GM21381 (cell line): ENCODE measurements around the gene SMCP.

Source experiments
- ATAC-seq: cut with Tn5 transposase; IDR thresholded peaks from one replicate; pipeline ENCODE4 v1.9.1; 2021; ENCODE audit warnings: mild to moderate bottlenecking, moderate library complexity; ENCODE audit not compliant: unreplicated experiment

Gene SMCP

DNA sequence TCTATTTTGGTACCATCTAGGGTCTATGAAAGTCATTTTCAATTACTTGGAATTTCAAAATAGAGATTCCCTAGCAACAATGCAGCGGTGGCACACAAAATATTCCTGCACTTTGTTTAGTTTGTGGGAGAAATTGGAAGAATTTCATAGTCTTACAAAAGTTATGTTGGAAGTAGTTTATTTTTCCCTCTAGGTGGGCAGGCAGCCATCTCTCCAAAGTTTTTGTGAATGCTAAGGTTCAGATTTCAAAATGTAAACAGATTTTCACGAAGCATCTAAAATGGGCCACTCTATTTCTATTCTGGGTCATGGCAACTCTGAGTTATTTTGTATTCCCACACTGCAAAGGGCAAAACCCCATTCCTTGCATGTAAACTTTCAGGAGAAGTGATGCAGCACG is 8.0 kb downstream of the SMCP start:
- ATAC-seq, result no peak

DNA sequence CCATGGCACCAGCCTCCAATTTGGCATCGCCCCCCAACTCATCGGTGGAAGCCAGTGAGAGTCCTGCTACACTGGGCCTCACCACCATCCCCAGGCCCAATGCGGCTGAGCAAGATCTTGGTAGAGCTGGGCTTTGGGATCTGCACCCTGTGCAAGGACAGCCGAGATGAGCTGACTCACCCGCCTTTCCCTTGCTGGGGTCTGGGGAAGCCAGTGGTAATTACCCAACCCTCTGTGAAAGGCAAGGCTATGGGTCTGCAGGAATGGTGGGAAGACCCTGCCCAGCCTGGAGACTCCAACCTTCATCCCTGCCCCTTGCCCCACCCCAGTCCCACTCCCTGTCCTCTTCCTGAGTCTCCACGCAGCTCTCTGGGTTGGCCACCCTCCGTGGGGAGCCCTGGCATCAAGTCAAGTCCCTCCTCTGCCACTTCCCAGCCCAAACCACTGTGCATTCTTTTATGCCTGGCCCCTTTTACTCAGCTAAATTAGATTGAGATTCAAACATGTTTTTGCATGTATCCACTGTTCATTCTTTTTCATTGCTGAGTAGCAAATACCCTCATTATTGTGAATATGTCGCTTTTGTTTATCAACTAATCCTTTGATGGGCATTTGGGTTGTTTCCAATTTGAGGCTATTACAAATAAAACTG is 8.8 kb downstream of the SMCP start:
- ATAC-seq, result no peak

DNA sequence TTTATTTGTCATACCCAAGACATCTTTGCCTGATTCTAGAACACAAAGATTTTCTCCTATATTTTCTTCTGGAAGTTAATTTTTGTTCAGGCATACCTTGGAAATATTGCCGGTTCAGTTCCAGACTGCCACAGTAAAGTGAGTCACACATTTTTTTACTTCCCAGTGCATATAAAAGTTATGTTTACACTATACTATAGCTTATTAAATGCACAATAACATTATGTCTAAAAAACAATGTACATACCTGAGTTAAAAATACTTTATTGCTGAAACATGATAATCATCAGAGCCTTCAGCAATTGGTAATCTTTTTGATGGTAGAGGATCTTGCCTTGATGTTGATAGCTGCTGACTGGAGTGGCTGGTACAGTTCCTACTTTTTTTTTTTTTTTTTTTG is 10.0 kb downstream of the SMCP start:
- no peak for ATAC-seq

DNA sequence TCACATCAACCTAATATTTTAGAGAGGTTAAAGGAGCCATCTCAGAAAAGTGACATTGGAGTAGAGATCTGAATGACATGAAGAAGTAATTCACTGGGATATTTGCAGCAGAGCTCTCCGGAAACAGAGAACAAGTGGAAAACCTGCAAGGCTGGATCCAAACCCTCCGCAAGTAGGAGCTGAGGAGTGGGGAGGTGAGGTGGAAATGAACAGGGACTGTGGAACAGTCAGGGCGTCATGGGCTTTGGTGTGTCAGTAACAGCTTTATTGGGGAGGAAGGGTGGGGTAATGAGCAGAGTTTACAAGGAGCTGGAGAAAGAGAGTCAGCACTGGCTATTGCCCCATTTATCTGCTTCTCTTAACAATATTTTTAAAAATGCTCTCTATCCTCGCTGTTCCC is 20.9 kb downstream of the SMCP start:
- ATAC-seq, result no peak

DNA sequence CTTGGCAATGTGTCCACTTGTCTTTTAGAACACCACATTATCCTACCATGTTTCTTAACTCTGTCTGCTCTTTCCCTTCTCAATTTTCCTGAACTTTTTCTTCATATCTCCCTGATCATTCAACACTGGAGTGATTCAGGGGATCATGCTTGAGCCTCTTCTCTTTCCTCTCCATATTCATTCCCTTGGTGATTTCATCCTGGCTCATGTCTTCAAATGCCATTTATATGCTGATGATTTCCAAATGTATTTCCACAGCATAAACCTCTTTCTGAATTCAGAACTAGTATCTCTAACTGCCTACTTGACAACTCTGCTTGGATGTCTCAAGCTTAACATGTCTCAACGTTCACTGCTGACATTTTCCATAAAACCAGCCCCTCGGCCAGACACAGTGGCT is 21.8 kb downstream of the SMCP start:
- ATAC-seq, result no peak

DNA sequence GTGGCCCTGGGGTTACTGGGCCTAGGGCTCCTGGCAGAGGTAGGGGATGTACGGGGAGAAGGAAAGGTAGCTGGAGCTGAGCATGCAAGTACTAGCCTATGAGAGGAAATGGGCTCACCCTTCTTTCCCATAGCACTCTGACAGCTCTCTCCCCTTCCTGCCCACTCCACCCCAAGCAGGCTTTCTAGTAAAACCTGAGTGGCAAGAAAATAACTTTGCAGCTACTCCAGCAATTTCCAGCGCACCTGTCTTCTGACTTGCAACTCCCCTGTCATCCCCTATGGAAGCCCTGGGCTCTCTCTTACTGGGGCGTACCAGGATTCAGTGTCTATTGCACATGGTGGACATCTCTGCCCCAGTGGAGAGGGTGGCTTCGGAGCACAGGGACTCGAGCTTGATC is 23.5 kb downstream of the SMCP start:
- no peak for ATAC-seq

DNA sequence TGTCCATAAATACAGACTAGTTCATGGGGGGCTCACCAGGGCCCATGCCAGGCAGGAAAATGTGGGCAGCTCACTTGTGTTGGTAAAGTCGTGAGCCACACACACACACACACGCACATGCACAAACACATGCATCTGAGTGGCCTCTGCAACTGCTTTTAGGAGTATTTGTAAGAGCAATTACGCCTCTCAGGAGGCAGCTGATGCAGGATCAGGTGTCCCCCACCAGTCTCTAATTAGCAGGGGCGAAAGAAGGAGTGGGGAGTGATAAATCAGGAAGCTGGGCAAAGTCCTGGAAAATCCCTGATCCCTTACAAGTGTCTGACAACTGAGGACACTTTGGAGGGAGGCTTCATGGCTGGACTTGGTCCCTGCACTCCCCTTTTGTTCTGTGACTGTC is 24.5 kb downstream of the SMCP start:
- ATAC-seq, result no peak

DNA sequence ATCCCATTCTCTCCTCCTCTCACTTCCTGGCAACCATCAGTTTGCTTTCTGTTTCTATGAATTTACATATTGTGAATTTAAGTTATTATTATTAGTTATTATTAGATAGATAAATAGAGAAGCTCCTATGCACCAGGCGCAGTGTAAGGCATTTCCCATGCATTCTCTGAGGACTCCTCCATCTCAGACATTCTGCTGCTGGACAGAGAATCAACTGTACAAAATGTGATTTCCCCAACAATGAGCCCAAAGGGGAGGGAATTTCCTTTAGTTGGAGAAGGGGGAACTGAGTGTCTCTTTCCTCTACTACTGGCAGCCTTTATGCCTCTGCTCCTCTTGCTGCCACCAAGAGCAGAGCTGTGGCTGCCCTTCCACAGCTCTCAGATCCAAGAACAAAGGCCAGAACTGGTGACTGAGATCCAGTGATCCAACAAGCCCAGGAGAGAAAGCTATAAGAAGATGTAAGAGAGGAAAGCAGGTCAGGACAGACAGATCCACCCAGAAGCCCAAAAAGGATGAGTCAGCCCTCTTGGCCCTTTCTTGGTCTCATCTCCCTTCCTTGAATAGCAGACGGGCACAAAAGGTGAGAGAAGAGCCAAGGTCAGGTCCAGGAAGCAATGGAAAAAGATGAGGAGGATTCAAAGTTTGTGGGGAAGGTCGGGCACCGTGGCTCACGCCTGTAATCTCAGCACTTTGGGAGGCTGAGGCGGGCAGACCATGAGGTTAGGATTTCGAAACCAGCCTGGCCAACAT is 26.7 kb downstream of the SMCP start:
- ATAC-seq, result no peak

DNA sequence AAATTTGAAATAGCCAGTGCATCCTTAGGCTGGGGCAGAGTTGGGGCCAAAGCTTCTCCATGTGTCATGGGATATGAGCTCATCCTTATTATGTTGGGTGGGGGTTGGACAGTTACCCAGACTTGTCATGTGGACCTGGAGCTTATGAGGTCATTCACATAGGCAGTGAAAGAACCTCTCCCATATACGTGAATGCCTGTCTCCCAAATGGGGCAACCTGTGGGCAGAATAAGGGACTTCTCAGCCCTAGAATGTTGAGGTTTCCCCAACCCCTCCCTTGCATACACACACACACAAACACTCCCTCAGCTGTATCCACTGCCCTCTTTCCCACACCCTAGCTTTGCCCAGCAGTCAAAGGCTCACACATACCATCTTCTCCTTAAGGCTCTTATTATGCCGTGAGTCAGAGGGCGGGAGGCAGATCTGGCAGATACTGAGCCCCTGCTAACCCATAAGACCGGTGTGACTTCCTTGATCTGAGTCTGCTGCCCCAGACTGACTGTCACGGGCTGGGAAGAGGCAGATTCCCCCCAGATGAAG is 28.0 kb downstream of the SMCP start:
- no peak for ATAC-seq

DNA sequence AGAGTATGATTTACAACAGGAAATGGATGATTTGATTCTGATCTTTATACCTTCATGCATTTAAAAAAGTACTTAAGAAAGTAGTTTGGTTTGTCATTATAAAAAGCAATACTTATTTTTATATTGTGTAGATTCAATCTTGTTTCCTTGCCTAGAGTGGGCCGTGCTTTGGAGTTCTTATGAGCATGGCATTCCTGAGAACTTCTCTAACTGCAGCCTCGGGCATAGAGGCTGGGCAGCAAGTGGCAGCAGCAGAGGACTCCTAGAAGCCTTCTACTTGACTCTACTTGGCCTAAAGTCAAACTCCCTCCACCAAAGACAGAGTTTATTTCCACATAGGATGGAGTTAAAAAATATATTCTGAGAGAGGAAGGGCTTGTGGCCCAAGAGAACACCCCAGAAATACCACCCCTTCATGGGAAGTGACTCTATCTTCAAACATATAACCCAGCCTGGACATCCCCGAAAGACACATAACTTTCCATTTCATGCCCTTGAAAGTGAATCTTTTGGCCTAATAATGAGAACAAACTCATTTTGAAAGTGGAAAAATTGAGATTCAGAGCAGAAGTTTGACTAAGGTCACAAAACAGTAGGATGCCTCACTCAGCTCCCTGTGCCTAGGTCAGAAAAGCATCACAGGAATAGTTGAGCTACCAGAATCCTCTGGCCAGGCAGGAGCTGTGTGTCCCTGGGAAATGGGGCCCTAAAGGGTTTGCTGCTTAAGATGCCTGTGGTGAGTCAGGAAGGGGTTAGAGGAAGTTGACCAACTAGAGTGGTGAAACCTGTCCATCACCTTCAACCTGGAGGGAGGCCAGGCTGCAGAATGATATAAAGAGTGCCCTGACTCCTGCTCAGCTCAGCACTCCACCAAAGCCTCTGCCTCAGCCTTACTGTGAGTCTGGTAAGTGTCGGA is 29.8 kb downstream of the SMCP start, which contains the start of gene IVL:
Gene IVL (plus strand): TSS at position 861 of the 916 bp plus-strand sequence. CDS start 1,252 bp downstream, outside the sequence.
- no peak for ATAC-seq

DNA sequence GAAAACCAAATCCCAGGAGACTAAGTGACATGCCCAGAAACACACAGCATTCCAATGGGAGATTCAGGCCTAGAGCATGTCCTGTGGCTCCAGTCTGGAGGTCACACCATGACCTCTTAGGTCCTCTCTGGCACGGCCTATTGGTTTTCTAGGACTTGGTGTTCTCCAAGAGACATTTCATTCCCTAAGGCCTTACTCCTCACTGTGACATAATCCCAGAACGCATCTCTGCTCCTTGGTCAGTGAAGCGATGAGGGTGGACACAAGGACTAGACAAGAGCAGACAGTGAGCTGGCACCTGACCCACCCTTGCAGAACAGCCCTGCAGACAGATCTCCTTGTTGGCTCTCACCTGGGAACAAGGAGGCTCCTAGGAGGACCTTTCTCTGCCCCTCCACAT is 31.1 kb downstream of the SMCP start:
- no peak for ATAC-seq

DNA sequence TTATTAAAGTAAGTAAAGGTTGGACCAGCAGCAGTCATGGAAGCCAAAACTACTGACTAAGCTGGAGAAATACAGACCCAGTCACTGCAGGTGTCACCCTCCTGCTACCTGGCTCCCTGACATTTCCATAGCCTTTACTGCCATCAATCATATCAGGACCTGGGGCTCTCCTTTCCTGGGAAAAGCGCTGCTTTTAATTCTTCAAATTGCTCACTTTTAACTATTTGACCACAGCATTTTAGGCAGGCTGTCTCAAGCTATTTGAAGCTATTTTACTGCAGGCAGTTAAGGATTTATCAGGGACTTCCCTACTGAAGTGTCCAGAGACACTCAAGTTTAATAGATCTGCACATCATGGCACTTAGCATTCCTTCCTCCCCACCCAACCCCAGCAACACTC is 34.3 kb downstream of the SMCP start:
- no peak for ATAC-seq

DNA sequence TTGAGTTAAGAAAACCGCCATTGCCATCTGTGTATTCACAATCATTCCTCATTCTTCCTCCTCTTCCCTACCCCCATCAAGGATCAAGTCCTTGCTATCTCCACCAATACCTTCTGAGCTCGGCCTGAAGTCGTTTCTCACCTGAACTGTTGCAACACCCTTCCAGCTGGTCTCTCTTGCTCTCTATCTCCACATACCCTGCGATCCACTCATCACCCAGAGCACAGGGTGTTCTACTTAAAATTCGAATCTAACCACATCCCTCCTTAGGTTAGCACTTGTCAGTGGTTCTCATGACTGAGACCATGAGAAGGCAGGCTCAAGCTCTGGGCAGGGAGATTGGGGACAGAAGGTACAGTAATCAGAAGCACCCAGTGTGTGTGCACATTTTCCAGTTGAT is 34.8 kb downstream of the SMCP start:
- no peak for ATAC-seq

DNA sequence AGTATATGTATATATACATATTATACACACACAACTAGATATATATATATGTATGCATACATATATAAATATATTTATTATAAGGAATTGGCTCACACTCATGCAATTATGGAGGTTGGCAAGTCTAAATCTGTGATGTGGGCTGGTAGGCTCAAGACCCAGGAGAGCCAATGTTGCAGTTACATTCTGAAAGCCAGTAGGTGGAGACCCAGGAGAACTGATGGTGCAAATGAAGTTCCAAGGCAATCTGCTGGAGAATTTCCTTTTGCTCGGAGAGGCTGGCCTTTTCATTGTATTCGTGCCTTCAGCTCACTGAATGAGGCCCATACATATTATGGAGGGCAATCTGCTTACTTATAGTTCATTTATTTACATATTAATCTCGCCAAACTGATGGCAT is 39.7 kb downstream of the SMCP start:
- ATAC-seq, result no peak

DNA sequence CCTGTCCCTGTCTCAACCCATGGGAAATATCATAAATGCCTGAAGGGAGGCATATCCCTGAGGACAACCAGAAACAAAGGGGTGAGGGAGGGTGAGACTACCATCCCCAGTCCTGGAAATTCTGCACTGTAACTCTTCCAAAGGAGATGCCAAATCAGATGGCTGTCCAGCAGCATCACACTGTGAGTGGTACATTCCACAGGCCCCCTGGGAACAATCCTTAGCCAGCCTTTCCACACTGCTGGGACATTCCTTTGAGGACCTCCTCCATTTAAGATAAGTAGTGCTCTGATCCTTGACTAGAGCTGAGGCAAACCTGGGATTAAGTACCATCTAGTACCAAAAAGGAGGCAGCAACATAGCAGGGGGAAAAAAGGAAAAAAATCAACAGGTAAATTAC is 40.9 kb downstream of the SMCP start:
- ATAC-seq, result no peak

DNA sequence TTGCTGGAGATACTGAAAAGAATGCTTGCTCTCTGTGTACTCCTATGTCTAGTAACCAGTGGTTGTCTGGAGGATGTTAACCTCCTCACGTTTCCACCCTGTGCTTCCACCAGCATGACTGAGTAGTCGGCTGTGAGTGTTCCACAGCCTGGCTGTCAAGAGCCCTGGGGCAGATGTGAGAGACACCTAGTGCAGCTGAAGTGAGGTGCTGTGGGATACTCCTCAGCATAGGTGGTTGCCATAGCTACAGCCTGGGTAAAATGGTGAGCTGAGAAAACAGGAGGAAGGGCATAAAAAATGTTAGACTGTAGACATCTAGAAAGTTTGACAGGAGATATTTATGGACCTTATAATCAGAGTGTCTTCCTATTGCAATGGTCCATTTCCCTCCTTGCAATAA is 46.1 kb downstream of the SMCP start:
- no peak for ATAC-seq

DNA sequence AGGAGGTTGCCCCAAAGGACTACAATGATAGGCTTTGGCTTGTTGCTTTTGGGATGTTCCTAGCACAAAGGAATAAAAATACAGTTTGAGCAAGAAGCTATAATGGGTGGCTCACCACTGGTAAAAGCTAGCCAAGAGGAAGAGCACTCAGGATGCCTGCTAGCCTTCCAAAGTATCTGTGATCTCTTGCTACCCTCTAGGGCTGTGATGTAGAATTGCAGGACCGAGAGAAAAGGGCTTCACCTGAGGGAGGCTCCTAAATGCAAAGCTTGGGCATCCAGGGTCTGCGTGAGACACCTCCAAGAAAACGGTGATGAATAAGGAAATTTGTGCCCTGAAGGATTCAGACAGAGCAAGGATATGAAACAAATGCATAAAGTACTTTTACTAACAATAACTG is 48.0 kb downstream of the SMCP start:
- no peak for ATAC-seq

DNA sequence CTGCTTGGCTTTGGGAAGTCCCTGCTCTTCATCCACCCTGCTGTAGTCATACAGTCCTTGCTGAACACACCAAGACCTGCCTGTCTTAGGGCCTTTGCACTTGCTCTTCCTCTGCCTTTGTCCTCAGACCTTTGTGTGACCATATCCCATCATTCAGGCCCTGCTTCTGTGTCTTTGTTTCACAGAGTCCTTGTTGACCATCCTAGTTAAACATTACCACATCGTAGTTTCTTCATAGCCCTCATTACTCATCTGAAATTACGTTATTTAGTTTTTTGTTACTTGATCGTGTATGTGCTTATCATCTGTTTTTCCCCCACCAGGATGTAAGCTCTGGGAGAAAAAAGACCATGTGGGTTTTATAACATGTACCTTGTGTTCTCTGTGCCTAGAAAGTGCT is 50.5 kb downstream of the SMCP start:
- no peak for ATAC-seq

DNA sequence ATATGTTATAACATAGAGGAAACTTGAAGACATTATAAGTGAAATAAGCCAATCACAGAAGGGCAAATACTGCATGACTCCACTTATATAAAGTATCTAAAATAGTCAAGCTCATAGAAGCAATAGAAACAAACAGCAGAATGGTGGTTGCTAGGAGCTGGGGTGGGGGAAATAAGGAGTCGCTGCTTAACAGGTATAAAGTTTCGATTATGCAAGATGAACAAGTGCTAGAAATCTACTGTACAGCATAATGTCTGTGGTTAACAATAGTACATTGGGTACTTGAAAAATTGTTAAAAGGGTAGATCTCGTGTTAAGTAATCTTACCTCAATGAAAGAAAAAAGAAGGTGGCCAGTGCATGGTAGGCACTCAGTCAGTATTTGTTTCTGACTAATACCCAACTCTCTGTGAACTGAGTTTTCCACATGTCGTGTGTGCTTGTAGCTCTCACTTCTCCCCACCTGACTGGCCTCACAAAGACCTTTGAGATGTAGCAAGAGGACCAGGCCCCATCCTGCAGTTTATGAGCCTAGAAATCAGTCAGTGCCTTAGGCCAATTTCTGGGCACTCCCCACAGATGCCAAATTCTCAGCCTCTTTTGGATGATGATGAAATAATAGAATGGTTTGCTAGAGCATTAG is 54.2 kb downstream of the SMCP start:
- ATAC-seq, result no peak

DNA sequence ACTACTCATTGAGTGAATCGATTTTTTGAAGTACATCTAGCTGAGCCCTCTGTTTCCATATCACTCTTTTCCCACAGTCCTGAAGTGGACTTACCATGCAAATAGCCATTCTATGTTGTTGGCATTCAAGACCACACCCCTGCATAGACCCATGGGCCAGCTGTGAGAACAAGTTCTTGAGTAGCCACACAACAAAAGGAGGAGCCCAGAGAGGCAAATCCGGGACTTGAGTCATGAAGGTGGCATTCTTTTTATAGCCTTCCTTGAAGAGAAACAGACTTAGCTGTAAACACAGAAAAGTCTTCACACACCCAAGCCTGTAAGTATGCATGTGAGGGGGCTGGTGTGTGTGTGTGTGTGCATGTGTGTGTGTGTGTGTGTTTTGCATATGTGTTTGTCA is 55.1 kb downstream of the SMCP start:
- no peak for ATAC-seq
